OCI-LY1 (cell line): Measurements from ENCODE around the gene PYROXD2.

ENCODE experiments used
- H2AFZ ChIP-seq: fragments of 200-600 bp; sonication (generic), shearing (Covaris generic); 2 replicates; pipeline ENCODE4 v1.6.0; 2014; ENCODE audit warnings: antibody characterized with exemption, mild to moderate bottlenecking, low read length
- H3F3A ChIP-seq: fragments of 200-600 bp; sonication (generic), shearing (Covaris generic); 2 replicates; pipeline ENCODE4 v1.6.0; 2014; ENCODE audit warnings: mild to moderate bottlenecking, antibody characterized with exemption, low read length, moderate library complexity; ENCODE audit not compliant: insufficient read depth
- H3K27ac ChIP-seq: fragments of 200-600 bp; sonication (generic); 2 replicates; pipeline ENCODE4 v1.5.1; 2014; ENCODE audit warnings: low read length, mixed run types, mild to moderate bottlenecking, low read depth; ENCODE audit not compliant: poor library complexity, severe bottlenecking
- H3K27me3 ChIP-seq: fragments of 200-600 bp; sonication (generic); 2 replicates; pipeline ENCODE4 v1.6.0; 2014; ENCODE audit warnings: antibody characterized with exemption, mild to moderate bottlenecking, low read length, moderate library complexity; ENCODE audit not compliant: insufficient read depth
- H3K36me3 ChIP-seq: fragments of 200-600 bp; sonication (generic); 2 replicates; pipeline ENCODE4 v1.6.1; 2014; ENCODE audit warnings: mild to moderate bottlenecking, antibody characterized with exemption, low read length, moderate library complexity, mixed read lengths; ENCODE audit not compliant: insufficient read depth
- H3K4me1 ChIP-seq: fragments of 200-600 bp; sonication (generic); 2 replicates; pipeline ENCODE4 v1.5.1; 2014; ENCODE audit warnings: mild to moderate bottlenecking, low read length, moderate library complexity; ENCODE audit not compliant: insufficient read depth, severe bottlenecking
- H3K4me2 ChIP-seq: fragments of 200-600 bp; sonication (generic), shearing (Covaris generic); 2 replicates; pipeline ENCODE4 v1.6.1; 2014; ENCODE audit warnings: low read length
- H3K4me3 ChIP-seq: fragments of 200-600 bp; sonication (generic); 2 replicates; pipeline ENCODE4 v1.5.1; 2014; ENCODE audit warnings: low read length, low read depth, mild to moderate bottlenecking, mixed read lengths; ENCODE audit not compliant: poor library complexity, severe bottlenecking
- H3K79me2 ChIP-seq: fragments of 200-600 bp; shearing (Covaris generic); 2 replicates; pipeline ENCODE4 v1.6.1; 2016; ENCODE audit warnings: mixed run types, low read length, mixed read lengths; ENCODE audit not compliant: insufficient read depth
- H3K9ac ChIP-seq: fragments of 200-600 bp; sonication (generic), shearing (Covaris generic); 2 replicates; pipeline ENCODE4 v1.6.1; 2014; ENCODE audit warnings: mild to moderate bottlenecking, low read length, mixed read lengths
- H3K9me2 ChIP-seq: fragments of 200-600 bp; sonication (generic), shearing (Covaris generic); 2 replicates; pipeline ENCODE4 v1.6.1; 2014; ENCODE audit warnings: low read depth, mild to moderate bottlenecking, low read length, mixed read lengths
- H3K9me3 ChIP-seq: fragments of 200-600 bp; shearing (Covaris generic); 2 replicates; pipeline ENCODE4 v1.6.1; 2014; ENCODE audit warnings: low read length, mixed read lengths
- H4K20me1 ChIP-seq: fragments of 200-600 bp; sonication (generic), shearing (Covaris generic); 2 replicates; pipeline ENCODE4 v1.6.0; 2016; ENCODE audit warnings: mild to moderate bottlenecking, low read length; ENCODE audit not compliant: insufficient read depth
- EZH2 ChIP-seq: fragments of 200-600 bp; sonication (generic), shearing (Covaris generic); IDR thresholded peaks from 2 replicates; pipeline ENCODE4 v1.8.0; 2017; ENCODE audit warnings: borderline replicate concordance, mixed run types, mild to moderate bottlenecking, antibody characterized with exemption, low read length, moderate library complexity, mixed read lengths
- TF ChIP-seq, protein P1 (sequence below): fragments of 200-600 bp; sonication (generic), shearing (Covaris generic); IDR thresholded peaks from 2 replicates; pipeline ENCODE4 v1.5.1; 2017; ENCODE audit warnings: mild to moderate bottlenecking, antibody characterized with exemption, low read length, moderate library complexity, mixed read lengths

PYROXD2 gene

DNA sequence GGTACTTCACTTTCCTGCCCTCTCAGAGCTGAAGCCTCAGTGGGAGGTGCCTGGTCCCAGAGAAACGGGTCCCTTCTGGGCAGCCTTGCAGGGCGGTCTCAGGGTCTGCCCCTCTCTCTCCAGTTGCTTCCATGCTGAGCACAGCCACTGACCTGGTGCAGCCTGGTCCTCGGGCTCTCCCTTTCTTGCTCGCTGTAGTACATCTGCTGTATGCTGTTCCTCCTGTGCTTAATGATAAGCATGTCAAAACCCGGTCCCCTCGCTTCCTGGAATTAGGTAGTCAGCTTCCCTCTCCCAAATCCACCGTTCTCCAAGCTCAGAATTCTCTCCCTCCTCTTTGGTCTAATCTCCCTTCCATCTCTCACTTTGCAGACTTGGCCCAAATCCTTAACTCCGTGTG, 42.7 kb upstream of the PYROXD2 start:
- Histone ChIP-seq H3K27me3 (no peaks in the 10 kb centered on the region), H4K20me1 (no peaks in the 10 kb centered on the region), H3K4me2 (no peak overlapping the region), H3K36me3 (no peaks in the 10 kb centered on the region), H2AFZ (no peak overlapping the region), H3K4me1 (no peaks in the 10 kb centered on the region), H3K9me2 (no peaks in the 10 kb centered on the region), H3K79me2 (no peaks in the 10 kb centered on the region), H3K27ac (no peak overlapping the region), H3F3A (no peaks in the 10 kb centered on the region), H3K4me3 (no peak overlapping the region), H3K9me3 (no peaks in the 10 kb centered on the region), H3K9ac (no peak overlapping the region)
- TF ChIP-seq, protein P1, sequence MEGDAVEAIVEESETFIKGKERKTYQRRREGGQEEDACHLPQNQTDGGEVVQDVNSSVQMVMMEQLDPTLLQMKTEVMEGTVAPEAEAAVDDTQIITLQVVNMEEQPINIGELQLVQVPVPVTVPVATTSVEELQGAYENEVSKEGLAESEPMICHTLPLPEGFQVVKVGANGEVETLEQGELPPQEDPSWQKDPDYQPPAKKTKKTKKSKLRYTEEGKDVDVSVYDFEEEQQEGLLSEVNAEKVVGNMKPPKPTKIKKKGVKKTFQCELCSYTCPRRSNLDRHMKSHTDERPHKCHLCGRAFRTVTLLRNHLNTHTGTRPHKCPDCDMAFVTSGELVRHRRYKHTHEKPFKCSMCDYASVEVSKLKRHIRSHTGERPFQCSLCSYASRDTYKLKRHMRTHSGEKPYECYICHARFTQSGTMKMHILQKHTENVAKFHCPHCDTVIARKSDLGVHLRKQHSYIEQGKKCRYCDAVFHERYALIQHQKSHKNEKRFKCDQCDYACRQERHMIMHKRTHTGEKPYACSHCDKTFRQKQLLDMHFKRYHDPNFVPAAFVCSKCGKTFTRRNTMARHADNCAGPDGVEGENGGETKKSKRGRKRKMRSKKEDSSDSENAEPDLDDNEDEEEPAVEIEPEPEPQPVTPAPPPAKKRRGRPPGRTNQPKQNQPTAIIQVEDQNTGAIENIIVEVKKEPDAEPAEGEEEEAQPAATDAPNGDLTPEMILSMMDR: no peak
- no peak for TF ChIP-seq EZH2

DNA sequence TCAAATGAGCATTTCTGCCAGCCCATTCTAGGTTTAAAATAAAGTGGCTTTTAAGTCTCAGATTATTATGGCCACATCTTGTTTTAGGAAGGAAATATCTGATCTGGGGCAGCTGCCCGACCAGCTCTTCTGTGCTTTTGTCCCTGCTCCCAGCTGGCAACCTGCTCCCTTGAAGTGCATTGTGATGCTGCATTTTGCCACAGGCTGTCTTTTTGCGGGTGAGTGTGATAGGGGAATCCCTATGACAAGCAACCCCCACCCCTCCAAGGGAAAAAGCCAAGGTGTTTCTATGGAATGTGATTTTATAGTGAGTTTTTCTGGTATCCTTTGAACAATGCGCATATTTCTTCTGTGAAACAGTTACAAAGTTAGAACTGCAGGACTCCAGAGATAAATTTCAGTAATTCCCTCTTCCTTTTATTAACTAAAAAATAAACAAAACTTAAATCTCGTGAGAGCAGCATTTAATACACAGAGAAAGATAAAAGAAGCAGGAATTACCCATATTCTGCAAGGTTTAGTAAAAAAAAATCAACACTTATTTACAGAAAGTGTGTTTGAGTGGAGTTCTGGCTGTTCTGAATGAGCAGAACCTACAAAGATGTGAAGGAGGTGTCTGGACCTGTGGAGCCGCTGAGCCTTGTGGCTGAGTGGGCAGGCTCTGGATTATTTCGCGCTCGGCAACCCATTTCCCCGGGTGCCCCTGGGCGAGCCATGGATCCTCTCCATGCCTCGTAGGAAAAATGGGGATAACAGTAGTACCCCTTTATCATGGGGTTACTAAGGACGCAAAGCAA, 41.9 kb upstream of the PYROXD2 start:
- Histone ChIP-seq H3K4me3 (no peak overlapping the region), H3K79me2 (no peaks in the 10 kb centered on the region), H3K4me2 (no peak overlapping the region), H4K20me1 (no peaks in the 10 kb centered on the region), H2AFZ (no peak overlapping the region), H3K36me3 (no peaks in the 10 kb centered on the region), H3K27me3 (no peaks in the 10 kb centered on the region), H3K4me1 (no peaks in the 10 kb centered on the region), H3K9me2 (no peaks in the 10 kb centered on the region), H3K9me3 (no peaks in the 10 kb centered on the region), H3K9ac (no peak overlapping the region), H3K27ac (no peak overlapping the region), H3F3A (no peaks in the 10 kb centered on the region)
- TF ChIP-seq, protein P1: no peak
- no peak for TF ChIP-seq EZH2

DNA sequence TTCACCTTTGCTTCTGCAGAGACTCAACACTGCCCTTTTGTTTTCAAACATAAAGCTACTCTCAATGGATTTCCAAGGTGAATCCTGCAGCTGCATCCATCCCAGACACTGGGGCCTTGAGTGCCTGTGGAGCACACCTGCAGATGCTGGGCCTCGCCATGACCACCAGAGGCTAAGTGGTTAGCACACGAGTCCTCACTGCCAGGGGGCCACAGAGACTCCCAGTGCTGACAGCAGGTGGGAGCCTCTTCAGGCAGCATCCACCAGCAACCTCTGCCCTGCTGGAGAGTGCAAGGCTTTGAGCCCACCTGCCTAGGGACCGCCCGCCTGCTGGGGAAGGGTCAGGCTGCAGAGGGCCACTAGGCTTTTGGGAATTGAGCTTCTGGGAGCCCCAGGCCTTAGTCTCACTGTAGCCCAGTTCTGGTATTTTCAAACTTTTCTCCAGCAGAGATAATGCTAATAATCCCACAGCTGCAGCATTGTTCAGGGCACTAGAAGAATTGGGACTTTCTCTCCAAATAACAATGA, 41.1 kb upstream of the PYROXD2 start:
- Histone ChIP-seq H2AFZ (no peak overlapping the region), H3K27ac (no peak overlapping the region), H3K9me2 (no peaks in the 10 kb centered on the region), H3K4me1 (no peaks in the 10 kb centered on the region), H3K27me3 (no peaks in the 10 kb centered on the region), H3K9ac (no peak overlapping the region), H3K4me3 (no peak overlapping the region), H4K20me1 (no peaks in the 10 kb centered on the region), H3K9me3 (no peaks in the 10 kb centered on the region), H3K36me3 (no peaks in the 10 kb centered on the region), H3K4me2 (no peak overlapping the region), H3K79me2 (no peaks in the 10 kb centered on the region), H3F3A (no peaks in the 10 kb centered on the region)
- TF ChIP-seq, protein P1: no peak
- TF ChIP-seq EZH2: no peak
